GM12873 (cell line): ENCODE data around the gene CUTC.

ENCODE experiments used
- CTCF ChIP-seq: IDR thresholded peaks from 2 replicates; pipeline ENCODE4 v1.5.1; 2012; ENCODE audit warnings: low read depth, mild to moderate bottlenecking, moderate library complexity, low read length, control low read depth; ENCODE audit not compliant: insufficient read depth; ENCODE audit errors: missing control alignments

The CUTC gene

GRCh38 chr10:99765672-99766301 lies 33.8 kb downstream of the CUTC start:
- TF ChIP-seq CTCF, result no peak

GRCh38 chr10:99766302-99766681 lies 34.3 kb downstream of the CUTC start:
- no peak for TF ChIP-seq CTCF

GRCh38 chr10:99767901-99768300 lies 35.9 kb downstream of the CUTC start:
- no peak for TF ChIP-seq CTCF

- no peak for TF ChIP-seq CTCF
Measured at GRCh38 chr10:99768556-99768955, 36.5 kb downstream of the CUTC start.

- no peak for TF ChIP-seq CTCF
Measured at GRCh38 chr10:99769706-99770105, 37.7 kb downstream of the CUTC start.

- no peak for TF ChIP-seq CTCF
Measured at GRCh38 chr10:99770408-99771045, 38.5 kb downstream of the CUTC start.

GRCh38 chr10:99775850-99776249 lies 43.8 kb downstream of the CUTC start:
- no peak for TF ChIP-seq CTCF
